Measurements from ENCODE around the gene NRP2.

Gene NRP2

DNA sequence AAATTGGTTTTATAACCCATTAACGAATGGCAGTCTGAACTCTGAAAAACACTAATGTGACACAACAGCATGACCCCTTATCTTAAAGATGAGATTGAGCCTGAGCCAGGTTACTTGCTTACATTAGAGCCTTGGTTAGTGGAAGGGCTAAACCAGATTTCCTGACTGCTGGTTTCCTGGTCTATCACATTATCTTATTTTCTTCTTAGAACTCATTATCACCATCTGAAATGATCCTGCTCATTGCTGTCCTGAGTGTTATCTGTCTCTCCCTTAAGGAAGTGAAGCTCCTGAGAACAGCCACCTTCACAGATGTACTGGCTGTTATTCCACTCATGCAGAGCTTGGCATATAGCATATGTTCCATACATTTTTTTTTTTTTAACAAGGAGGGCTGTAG lies 9.0 kb upstream of the NRP2 start:
- TF ChIP-seq GATA2 (IDR thresholded peaks at IDR 0.05; ENCODE audit: low read depth, low read length) (no peak), GATA3 (IDR thresholded peaks at IDR 0.05; ENCODE audit: low read depth, low read length) (no peak)

DNA sequence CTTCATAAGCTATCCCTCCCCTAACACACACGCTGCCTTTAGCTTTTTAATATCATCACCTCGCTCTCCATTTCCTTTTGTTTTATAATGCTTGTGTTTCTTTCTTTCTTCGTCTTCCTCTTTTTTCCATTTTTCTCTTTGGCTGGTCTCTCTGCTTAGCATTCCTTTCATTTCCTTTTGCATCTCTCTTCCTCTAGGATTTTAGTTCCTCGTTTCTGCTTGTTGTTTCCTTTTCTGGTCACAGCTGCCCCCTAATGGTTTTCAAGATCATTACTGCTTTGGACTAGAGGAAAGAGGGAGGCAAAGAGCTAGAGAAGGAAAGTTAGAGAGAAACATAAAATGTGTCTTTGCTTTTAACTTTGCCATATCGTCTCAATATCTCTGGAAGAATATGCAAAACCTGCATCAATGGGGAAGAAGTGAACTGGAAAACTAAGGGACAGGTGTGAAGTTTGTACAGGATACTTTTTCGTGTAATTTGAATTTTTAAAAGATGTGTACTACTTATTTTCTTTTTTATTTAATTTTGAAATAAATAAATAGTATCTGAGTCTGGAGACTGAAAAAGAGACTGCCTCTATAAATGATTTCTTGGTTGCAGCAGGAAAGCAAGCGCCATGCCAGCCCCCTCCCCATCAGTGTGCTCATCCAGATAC lies 6.3 kb upstream of the NRP2 start:
- TF ChIP-seq GATA2 (IDR thresholded peaks at IDR 0.05; ENCODE audit: low read depth, low read length): no peak
- TF ChIP-seq GATA3 (IDR thresholded peaks at IDR 0.05; ENCODE audit: low read depth, low read length): no peak

DNA sequence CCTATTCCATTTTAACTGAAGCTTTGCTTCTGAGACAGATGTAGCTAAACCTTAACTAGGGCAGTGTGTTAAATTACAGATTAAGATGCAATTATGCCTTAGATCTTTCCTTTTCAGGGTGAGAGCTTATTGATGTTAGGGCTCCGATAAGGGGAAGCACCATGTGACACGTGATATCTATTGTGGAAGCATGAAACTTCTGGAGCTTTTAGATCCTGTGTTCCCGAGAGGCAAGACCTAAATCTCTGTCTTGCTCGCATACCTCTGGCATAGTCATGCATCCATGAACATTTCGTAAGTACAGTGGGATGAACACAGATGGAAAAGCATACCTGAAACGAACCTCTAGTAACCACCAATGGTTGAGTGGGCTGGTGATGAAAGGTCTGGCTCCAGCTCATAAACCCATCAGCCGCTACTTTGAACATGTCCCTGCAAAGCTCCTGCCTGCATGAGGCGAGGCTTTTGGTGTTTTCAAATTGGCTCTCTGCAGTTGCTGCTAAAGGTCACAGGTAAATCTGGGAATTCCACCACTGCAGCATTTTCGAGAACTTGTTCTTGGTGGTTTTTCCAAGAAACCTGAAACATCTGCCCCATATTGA lies 3.7 kb upstream of the NRP2 start:
- TF ChIP-seq GATA3 (IDR thresholded peaks at IDR 0.05; ENCODE audit: low read depth, low read length) (no peak), GATA2 (IDR thresholded peaks at IDR 0.05; ENCODE audit: low read depth, low read length) (no peak)

DNA sequence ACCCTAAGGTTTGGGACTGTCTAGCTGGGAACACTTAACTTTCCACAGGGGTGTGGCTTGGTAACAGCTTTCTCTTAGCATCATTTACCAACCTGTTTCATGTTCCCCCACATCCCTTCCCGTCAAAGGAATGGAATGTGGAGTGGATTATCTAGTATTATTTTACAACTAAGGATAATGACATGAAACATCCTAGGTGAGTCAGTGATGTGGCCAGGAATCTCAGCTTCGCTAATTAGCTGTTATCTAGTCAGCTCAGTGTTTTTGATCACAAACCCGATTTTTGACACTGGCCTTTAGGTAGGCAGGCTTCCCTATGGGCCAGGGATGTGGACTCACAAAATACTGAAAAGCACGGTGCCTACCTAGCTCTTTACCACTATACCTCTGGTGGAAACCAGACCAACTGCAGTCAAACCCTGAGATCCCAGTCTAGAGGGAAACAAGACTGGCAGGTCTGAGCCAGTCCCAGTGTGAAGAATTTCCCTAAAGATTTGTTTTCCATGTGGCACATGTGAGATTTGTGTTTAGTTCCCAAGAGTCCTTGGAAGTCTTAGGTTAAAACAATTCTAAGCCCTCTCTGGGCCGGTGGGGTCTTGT lies 2.8 kb upstream of the NRP2 start:
- no peak for TF ChIP-seq GATA3 (IDR thresholded peaks at IDR 0.05; ENCODE audit: low read depth, low read length)
- no peak for TF ChIP-seq GATA2 (IDR thresholded peaks at IDR 0.05; ENCODE audit: low read depth, low read length)

DNA sequence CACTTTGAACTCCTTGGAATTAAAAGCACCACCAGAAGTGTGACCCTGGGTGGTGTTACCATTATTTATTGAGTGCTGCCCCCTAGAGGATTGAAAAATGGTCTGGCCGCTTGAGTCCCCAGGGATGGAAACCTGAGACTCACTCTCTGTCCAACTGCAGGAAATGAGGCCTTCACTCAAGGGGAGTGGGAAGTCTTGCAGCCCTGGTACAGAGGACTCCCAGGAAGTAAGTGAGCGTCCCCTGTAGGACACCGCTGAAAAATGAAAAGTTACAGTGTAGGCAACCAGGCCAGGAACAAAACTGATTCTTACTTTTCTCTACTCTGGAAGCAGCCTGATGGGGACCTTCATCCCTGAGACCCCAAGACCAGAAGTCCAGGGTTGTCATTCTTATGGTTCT lies 2.2 kb upstream of the NRP2 start:
- TF ChIP-seq GATA3 (IDR thresholded peaks at IDR 0.05; ENCODE audit: low read depth, low read length) (no peak), GATA2 (IDR thresholded peaks at IDR 0.05; ENCODE audit: low read depth, low read length) (no peak)

DNA sequence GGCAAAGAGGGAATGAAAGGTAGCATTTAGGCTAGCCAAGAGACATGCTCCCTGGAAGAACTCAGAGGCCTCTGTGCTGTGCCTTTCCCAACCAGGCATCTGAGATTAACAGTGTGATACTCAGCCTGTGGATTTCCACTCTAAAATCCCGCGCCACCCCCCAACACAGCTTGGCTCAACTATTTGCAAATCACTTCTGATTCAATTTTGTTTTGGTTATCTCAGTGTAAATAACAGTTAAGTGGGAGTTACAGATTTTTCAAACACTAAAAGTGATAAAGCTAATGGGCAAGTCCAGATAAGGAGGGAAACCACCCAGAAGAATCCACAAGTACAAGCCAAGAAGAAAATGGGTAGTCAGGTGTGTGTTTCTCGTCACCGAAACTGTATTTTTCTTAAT lies 1.4 kb upstream of the NRP2 start:
- TF ChIP-seq GATA3 (IDR thresholded peaks at IDR 0.05; ENCODE audit: low read depth, low read length): no peak
- TF ChIP-seq GATA2 (IDR thresholded peaks at IDR 0.05; ENCODE audit: low read depth, low read length): 0 out of 2 replicates have a peak, but pooled peaks have one; percentile 25

DNA sequence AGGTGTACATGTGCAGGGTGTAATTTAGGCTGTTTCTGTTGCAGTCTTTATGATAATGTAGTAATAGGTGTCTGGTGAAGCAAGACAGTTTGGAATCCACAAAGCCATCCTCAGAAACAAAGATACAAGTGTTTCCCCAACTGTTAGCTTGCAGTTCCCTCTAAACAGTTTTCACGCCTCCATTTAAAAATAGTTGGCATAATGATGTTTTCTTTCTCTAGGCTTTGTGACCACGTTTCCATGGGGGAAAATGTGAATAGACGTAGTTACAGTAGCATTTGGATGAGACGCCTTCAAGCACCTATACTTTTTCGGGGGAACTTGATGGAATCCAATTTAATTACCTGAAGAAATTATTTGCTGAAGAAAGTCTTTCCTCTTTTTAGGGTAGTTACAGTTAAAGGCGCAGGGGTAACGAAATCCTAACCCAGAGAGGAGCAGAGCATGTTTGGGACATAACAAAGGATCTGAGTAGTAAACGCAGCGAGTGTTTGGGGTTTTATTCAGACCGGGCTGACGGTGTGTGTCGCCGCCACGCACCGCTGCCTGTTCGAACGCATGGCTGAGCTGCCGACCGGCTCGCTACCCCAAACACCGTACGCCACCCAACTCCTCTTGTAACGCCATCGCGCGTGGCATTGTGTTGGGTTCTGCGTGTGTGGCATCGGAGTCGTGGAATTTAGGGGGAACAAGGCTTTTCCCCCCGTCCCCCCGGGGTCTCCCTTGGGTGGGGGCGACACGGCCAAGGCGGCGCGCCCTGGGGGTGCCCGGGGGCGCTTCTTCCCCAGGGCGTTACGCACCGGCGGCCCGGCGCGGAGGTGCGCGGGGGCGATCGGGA lies 681 bp upstream of the NRP2 start:
- TF ChIP-seq GATA3 (IDR thresholded peaks at IDR 0.05; ENCODE audit: low read depth, low read length): no peak
- no peak for TF ChIP-seq GATA2 (IDR thresholded peaks at IDR 0.05; ENCODE audit: low read depth, low read length)

DNA sequence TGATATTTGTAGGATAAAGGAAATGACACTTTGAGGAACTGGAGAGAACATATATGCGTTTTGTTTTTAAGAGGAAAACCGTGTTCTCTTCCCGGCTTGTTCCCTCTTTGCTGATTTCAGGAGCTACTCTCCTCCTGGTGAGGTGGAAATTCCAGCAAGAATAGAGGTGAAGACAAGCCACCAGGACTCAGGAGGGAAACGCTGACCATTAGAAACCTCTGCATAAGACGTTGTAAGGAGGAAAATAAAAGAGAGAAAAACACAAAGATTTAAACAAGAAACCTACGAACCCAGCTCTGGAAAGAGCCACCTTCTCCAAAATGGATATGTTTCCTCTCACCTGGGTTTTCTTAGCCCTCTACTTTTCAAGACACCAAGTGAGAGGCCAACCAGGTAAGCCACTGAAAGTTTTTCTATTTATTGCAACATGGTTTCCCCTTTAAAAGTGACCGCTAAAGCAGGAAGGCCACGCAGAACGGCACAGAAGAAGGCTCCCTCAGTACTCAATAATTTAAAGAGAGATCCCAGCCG lies 735 bp downstream of the NRP2 start:
- TF ChIP-seq GATA2 (IDR thresholded peaks at IDR 0.05; ENCODE audit: low read depth, low read length) (no peak), GATA3 (IDR thresholded peaks at IDR 0.05; ENCODE audit: low read depth, low read length) (no peak)

DNA sequence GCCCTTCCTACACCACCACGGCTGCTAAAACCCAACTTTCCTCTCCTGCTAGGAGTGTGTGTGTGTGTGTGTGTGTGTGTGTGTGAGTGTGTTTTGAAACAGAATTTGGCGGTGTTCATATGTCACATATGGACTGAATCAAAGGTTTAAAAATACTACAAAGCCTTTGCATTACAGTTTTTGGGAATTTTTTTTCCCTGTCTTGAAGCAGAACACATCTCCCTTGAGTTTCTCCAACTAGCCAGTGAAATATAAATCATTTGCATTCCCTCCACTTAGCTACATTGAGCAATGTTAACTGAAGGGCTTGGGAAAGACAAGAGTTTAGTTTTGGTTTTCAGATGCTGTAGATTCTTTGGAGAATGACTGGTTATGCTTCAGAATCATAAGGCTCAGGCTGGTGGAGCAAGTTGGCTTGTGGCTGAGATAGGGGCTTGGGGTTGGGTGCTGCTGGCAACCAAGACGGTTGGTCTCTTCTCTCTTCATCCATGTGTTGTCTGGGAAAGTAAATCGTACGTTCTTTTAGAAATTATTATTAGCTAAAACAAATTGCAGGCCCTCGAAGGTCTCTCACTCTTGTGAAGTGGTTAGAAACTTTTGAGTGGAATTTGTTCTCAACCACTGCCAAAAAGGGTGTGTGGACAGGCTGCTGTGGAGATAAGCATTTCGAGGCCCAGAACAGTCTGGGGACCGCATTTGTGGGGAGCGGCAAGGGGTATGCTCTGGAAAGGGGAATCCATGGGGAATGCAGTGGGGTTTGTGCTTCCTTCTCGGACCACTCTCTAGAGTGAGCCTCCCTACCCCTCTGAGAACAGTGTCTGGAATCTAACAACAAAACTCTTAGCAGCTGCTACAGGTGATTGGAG lies 1.4 kb downstream of the NRP2 start:
- TF ChIP-seq GATA2 (IDR thresholded peaks at IDR 0.05; ENCODE audit: low read depth, low read length) (no peak), GATA3 (IDR thresholded peaks at IDR 0.05; ENCODE audit: low read depth, low read length) (no peak)

DNA sequence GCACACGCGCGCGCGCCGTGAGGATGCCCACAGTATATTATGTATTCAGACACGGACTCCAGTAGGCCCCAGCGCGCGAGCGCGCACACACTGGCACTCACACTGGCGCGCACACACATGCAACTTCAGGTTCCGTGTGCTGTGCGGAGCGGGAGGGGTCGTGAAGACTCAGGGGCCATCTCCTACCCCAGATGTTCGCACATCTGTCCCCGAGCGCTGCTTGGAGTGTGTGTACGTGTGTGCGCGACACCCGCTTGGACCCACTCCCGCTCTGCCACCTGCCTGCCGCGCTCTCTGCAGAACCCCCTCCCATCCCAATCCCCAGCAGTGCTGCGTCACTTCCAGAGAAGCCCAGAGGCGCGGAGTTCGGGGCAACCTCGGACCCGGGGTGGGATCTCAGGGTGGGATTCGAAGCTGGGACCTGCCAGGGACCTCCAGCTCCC lies 2.6 kb downstream of the NRP2 start:
- TF ChIP-seq GATA2 (IDR thresholded peaks at IDR 0.05; ENCODE audit: low read depth, low read length) (no peak), GATA3 (IDR thresholded peaks at IDR 0.05; ENCODE audit: low read depth, low read length) (no peak)

DNA sequence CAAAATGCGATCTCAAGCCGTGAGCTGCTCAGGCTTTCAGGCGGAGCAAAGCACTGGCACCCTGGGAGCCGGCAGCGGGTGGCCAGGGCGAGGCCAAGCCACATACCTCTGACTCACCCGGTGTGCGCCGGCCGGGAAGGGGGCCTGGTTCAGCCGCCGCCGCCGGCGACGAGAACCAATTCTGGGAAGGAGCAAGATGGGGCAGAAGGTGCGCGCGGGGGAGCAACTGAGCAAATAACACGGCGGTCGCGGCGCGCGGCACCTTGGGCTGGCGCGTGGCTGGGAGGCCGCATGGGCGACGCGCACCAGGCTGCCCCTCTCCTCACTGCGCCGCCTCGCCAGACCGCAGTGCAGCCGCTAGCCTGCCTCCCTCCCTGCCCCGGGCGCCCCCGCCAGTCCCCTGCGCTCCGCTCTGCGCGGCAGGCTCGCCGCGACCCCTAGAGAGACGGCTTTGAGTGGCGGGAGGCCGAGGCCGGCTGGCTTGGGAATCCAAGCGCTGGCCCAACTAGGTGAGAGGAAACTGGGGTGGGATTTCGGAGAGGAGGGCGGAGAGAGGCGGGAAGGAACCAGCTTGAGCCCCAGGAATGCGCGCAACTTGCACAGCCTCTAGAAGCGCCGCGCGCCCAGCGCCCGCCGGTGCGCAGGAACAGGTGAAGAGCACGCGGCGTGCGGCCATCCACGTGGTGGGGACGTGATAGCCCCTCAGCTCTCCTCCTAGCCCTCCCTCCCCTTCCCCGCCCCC lies 3.2 kb downstream of the NRP2 start:
- TF ChIP-seq GATA2 (IDR thresholded peaks at IDR 0.05; ENCODE audit: low read depth, low read length): no peak; the same call in 1 of the 2 replicates
- no peak for TF ChIP-seq GATA3 (IDR thresholded peaks at IDR 0.05; ENCODE audit: low read depth, low read length)

DNA sequence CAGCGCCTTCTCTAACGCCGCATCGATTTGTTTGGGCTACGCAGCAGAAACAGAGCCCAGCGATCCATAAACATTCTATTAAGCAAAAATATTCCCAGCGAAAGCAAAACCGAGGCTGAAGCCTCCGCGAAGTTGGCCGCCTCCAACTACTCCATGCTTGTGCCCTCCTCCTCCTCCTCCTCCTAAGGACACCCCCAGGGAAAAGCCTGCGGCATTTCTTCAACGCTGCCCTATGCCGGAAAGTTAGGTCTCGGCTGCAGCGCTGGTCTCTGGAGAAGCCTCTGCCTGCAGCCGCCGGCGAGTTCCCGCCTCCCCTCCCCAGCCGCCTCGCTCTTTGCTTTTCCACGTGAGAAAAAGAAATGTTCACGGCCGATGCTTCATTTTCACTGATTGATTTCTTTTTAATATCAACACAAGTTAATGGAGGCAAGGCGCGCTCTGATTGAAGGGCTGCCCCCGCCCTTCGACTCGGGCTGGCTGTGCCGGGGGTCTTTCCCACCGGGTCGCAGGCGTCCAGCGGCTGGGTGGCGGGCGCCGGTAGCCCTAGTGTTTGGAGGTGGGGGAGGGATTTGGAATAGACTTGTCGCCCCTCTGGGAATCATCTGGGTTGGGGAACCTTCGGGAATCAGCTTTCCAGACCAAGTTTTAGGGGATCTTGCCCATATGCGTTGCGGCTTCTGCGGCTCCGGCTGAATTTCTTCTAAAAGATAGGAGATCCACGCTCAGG lies 3.9 kb downstream of the NRP2 start:
- TF ChIP-seq GATA2 (IDR thresholded peaks at IDR 0.05; ENCODE audit: low read depth, low read length) (no peak), GATA3 (IDR thresholded peaks at IDR 0.05; ENCODE audit: low read depth, low read length) (no peak)
